NCI-H2196 (cell line): Measurements from ENCODE around the gene SERPINB7.

ENCODE experiments used
- DNase-seq: peaks from one replicate; lab custom pipeline; 2025; ENCODE audit not compliant: unreplicated experiment; lab: John Stamatoyannopoulos, UW

The SERPINB7 gene

DNA sequence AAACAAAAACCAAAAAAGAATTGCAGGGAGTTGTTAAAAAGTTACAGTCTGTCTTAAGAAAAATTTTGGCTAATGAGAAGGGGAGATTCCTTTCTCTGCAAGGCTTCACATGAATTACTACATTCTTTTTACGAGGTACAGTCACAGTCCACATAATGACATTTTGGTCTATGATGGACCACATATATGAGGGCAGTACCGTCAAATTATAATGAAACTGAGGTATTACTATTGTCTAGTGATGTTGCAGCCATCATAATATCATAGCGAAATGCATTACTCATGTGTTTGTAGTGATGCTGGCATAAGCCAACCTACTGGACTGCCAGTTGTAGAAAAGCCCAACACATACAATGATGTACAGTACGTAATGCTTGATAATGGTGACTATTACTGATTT, 12.5 kb downstream of the SERPINB7 start:
- no peak for DNase-seq

DNA sequence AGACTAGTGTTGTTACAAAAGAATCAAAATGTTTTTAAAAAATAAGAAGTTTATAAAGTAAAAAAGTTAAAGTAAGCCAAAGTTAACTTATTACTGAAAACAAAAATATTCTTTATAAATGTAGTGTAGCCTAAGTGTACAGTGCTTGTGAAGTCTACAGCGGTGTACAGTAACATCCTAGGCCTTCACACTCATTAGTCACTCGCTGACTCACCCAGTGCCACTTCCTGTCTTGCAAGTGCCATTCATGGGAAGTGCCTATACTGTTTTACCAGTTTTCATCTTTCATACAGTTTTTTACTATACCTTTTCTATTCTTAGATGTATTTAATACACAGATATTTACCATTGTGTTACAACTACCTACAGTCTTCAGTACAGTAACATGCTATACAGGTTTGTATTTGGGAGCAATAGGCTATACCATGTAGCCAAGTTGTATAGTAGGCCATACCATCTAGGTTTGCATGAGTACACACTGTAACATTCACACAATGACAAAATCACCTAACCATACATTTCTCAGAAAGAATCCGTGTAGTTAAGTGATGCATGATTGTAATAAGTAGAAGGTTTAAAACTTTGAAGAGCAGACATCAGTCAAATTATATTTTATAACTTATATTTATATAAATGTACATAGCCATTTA, 13.4 kb downstream of the SERPINB7 start:
- no peak for DNase-seq

DNA sequence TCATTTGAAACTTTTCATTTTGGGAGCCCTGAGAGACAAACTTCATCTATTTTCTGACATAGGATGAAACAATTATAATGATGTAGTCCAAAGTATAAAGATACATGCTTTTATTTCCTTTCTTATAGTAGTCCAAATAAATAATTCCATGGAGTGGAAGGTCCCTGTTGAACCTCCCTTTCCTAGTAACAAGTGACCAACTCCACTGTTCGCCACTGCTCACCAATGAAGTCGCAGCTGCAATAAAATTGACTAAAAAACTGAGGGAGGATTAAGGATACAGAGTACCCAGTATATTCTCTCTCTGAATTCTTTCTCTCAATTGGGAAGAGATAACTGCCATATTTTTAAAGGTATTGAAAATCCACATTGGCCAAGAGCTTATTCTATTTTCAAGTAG, 14.1 kb downstream of the SERPINB7 start:
- DNase-seq, result no peak

DNA sequence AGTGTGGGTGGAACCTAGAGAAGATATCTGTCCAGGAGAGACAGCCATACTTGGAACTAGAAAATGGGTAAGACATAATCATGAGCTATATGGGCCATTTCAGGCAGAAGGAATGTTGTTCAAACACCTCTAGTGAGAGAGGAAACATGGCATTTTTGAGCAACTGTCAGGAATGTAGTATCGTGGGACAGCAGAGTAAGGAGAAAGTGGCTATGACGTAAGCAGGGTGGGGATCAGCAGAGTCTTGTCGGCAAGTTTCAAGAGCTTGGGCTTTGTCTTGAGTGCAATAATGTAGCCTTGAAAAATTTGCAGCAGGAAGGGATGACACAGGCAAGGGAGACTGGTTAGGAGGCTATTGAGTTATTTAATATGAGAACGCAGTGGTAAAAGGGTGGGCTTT, 20.4 kb downstream of the SERPINB7 start:
- DNase-seq, result no peak

DNA sequence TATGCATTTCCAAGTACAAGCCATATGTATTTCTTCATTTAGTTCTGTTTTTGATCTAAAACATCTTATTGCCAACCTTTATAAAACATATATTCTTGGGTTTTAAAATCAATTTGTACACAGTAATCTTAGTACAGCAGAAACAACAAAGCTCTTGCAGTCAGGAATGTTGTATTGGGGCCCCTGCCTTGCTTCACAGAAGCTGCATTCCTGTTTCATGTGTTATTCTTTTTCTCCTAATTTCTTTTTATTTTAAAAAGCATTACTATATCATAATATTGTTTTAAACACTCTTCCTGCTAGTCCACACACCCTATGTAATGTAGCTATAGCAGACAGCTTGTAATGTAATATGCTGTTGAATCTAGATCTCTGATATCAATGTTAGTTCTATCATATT, 24.0 kb downstream of the SERPINB7 start:
- no peak for DNase-seq

DNA sequence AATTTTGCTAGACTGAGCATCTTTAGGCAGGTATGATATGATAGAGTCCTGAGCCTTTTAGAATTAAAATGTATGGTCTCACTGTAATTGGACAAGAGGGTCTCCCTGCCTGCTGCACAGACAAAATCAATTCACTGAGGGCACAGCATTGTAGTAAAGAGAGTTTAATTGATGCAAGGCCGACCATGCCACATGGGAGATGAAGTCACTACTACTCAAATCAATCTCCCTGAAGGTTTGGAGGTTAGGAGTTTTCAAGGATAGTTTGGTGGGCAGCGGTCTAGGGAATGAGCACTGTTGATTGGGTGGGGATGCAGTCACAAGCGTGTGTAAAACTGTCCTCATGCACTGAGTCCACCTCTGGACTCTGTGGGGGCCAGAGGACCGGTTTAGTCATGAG, 26.1 kb downstream of the SERPINB7 start:
- no peak for DNase-seq

DNA sequence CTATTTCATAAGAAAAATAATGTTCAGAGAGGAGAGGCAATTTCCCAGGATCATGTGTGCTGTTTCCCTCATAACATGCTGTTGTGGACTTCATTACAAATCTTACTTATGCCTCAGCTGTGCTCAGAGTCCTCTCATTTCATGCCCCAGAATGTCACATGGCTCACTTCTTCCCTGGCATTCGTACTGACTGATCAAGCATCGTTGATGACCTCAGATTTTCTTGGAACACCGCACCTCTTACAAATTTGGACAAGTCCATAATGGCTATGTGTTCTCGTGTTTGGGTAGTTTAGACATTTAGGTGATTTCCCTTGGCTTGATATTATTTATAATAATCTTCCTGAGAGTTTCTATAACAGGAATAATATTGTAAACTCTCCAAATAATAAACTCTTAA, 32.9 kb downstream of the SERPINB7 start:
- no peak for DNase-seq

DNA sequence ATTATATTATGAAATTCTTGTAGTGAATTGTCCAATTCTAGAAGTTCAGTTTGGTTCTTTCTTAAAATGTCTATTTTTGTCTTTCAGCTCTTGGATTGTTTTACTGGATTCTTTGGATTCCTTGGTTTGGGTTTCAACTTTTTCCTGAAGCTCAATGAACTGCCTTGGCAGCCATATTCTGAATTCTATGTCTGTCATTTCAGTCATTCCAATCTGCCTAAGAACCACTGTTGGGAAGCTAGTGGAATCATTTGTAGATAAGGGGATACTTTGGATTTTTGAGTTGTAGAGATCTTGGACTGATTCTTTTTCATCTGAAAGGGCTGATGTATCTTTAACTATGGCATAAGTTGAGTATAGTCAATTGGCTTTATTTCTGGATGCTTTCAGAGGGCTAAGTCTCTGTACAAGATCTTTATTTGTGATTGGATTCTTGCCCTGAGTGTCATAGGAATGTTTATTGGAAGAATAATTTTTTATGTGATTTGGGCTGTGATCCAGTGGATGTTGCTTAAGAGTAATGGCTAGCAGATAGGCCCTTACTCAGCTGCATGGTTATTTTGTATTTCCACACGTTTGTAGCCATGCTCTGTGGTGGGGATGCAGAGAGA, 42.3 kb downstream of the SERPINB7 start:
- DNase-seq, result no peak

DNA sequence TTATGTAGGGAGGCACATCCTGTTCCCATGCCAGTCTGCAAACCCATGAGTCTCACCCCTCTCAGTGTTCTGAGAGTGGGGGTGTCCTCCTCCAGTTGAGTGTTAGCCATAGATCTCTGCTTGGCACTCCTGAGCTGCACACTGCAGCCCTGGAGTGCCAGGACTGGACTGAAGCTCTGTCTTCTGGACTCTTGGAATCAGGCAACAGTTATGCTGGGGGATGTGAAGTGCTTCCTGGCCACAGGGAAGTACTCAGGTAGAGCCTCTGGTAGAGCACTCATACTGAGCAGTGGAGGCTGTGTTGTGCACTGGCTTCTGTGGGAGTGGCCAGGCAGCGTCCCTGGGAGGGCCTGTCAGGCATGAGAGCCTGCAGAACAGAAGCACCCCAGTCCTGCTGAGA, 43.0 kb downstream of the SERPINB7 start:
- no peak for DNase-seq

DNA sequence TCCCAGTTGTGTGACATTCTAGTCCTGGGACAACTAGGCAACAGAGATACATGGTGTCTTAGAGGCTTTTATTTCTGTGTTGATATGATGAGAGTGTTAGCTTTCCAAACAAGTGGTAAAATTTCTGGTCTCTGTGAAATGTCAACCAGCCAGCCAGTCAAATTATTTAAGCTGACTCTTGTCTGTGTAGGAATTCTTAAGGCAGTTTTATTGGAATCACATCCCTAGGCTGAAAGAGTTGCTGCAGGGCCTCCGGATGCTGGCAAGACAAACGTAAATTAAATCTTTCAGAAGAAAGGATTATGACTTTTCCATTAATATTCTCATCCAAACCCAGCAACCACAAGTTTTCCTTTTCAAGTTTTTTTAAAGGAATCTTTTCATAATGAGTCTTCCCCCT, 44.6 kb downstream of the SERPINB7 start:
- DNase-seq, result no peak

DNA sequence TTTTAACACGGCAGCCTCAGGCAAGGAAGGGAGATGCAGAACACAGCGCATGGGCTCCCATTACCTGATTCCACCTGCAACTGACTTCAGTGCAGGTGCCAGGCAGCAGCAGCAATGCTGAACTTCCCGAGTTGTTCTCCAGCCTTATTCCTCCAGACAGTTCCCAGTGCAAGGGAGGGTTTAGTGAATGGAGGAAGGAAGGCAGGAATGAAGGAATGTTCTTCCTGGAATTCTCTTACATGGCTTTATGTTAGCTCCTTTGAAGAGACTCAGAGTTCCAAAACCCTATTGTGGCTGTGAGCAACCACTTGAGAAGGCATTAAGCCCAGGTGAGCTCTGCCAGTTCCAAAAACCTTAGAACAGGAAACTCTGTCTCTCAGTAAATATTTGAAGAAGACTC, 45.5 kb downstream of the SERPINB7 start:
- DNase-seq, result no peak

DNA sequence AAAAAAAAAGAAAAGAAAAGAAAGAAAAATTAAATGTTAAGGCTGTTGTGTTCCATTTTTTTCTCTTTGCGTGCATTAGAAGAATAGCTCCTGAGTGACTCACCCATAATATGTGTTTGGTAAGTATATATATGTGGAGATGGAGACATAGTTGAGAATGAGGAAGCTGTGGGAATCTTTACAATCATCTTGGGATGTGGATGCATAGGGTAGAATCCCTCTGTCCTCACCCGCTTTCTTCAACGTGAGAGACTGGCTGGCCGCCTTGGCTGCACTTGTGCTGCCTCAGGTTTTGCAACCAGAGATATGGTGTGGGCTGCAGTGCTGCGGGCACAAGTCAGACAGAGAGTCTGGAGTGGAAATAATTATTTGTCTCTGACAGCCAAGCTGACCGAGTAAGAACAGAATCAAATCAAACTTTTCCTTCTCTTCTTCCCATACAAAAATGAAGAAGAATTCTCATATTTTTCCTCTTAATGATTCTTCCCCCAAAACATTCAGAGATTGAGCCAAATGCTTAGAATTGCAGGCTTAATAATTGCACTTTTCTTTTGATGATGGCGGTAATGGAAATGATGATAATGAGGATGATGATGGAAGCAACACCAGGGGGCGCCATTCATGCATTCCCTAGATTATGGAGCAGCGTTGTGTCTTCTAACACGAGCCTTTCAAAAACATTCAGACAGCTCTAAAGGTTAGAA, 48.5 kb downstream of the SERPINB7 start:
- DNase-seq, result no peak

DNA sequence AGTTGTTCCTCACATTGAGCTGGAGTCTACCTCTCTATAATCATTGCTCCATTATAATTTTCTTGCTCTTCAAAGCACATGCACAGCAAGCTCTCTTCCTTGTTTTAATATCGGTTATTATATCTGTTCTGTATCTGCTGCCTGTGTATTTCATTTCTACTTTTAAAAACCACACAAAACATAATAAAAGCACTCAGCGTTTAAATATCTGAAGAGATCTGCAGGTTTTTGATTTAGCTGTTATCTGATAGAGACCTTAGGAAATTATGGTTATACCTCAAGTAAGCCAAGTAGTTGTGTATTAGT, 49.0 kb downstream of the SERPINB7 start:
- DNase-seq, result no peak

DNA sequence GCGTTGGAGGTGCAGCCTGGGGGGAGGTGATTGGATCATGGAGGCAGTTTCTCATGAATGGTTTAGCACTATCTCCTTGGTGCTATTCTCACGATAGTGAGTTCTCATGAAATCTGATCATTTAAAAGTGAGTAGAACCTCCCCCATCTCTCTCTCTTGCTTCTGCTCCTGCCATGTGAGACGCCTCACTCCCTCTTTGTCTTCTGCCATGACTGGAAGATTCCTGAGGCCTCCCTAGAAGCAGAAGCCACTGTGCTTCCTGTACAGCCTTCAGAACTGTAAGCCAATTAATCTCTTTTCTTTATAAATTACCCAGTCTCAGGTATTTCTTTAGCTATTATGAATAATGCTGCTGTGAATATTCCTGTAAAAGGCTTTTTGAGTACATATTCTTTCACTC, 52.9 kb downstream of the SERPINB7 start:
- DNase-seq, result no peak

DNA sequence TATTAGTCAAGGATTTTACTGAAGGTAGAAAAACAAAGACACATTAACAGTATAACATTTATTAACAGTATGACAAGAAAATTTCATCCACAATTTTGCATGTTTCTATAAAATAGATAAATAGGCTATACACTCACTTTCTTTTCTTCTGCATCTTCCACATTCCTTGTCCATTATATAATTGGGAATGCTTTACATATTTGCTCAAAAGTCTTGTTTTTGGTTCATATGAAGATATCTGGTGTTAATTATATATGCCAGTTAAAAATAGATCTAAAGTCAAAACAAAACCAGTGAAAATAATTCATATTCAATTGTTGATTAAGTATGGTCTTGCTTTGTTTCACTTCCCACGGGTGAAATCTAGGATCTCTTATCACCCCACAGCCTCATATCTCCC, 53.4 kb downstream of the SERPINB7 start:
- DNase-seq, result no peak

DNA sequence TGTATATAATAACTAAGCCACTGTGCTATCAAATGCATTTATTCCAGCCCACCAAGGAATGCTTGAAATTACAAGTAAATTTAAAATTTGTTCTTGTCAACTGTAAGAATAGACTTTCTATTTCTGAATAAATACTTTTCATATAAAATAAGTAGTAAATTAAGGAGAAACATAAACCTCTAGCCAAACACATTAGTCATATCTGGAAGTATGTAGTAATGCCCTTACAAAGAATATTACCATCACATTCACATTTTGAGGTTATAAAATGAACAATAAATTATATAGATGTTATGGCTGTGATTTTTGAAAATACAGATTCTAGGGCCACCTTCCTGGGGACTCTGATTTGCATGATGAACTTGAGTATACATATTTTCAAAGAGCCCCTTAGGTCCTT, 54.7 kb downstream of the SERPINB7 start:
- DNase-seq, result no peak

DNA sequence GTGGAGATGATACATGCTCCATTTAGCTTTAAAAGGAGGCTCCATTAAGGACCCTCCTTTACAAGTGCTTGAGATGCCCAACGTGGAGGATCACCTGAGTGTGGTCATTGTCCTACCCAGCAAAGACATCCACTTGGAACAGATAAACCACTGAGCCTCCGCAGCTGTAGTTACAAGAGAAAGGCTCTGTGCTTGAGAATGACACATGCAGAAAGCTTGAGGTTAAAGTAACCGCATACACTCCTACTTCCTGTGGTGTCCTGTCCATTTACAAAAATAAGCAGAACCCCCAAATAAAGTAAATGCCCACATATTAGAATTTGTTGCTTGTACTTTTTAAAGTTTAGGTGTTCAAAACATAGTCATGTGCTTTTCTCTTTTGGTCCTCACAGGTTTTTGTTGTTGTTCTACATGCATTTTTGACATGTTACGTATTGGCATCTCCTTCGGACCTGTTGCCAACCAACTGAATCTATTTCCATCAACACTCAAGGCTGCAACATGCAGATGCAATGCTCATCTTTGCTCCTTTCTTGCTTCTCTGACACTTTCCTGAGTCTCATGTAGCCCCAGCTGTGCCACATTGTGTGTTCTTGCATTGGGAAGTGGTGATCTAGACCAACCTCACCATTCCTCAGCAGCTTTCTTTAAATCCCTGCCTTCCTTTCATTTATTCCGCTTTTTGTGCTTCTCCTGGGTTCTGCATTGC, 56.0 kb downstream of the SERPINB7 start:
- DNase-seq, result no peak

DNA sequence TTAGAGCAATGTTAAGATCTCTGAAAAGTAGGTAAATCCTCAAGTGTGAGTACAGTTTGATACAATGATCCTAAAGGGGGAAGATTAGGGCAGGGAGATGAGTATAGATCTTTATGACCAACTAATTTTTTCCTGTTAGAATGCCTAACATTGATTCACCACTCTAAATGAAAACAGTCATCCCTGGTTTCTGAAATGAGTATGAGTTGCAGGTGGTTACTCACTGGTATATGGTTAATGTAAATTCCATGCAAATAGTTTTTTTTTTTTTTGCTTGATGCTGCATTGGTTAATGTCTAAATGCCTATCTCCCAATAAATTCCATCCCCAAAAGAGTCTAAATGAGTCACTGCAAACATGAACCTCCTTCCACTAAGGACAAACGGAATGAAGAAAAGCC, 57.3 kb downstream of the SERPINB7 start:
- no peak for DNase-seq

DNA sequence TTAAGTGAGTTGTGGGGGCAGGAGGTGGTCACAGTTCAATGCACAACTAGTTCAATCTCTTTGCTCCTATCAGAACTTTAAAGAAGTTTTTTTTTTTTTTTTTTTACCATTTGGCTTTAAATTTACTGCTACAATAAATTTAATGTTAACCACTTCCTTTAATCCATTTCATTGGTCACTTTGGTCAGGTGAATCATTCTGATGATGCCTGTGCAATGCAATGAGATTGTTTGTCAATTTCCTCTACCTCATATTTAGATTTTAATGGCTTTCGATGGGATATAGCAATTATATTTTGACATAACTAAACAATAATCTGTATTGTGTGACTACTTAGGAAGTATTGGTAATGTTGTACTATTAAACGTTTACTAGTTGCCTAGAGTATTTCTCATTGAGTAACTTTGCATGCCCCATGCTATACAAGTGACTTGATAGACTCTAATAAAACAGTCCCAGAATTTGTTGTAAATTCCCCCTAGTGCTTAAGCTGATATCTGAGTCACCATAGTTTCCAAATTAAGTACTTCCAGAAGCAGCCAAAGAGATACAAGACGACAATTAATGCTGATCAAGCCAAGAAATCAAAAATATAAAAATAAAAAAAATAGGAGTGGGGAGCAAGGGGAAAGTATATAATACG, 59.4 kb downstream of the SERPINB7 start:
- DNase-seq, result no peak

DNA sequence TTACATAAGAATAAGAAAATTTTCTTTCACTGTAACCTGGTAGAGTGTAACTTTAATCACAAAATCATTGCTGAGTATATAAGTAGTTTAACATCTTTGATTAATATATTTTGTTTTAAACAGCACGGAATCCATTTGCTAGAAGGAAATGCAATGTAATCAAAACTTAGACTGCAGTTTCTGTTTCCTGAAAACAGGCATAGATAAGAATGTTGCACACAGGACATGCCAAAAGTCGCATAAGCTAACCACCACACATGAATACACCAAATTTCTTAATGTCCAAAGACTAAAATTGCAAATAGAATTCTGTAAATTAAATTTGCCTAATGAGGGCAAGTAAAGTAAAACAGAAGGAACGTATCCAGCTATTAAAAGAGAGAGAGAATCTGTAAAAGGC, 61.2 kb downstream of the SERPINB7 start:
- no peak for DNase-seq

DNA sequence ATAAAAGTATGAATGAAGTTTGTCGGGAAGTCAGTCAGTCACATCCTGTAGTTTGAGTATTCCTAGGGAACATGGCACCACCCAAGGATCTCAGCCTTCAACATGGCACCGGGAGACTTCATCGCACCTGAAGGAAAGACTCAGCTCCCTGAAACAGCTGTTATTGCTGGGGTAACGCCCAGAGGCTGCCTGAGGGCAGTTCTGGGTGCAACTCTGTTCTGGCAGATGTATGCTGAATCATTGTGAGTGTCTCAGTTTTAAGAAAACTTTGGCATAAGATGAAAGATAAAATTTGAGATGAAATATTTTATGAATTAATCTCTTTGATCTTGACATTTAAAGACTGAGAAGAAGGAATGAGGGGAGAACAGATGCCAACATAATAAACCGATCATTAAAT, 62.4 kb downstream of the SERPINB7 start:
- DNase-seq, result no peak

DNA sequence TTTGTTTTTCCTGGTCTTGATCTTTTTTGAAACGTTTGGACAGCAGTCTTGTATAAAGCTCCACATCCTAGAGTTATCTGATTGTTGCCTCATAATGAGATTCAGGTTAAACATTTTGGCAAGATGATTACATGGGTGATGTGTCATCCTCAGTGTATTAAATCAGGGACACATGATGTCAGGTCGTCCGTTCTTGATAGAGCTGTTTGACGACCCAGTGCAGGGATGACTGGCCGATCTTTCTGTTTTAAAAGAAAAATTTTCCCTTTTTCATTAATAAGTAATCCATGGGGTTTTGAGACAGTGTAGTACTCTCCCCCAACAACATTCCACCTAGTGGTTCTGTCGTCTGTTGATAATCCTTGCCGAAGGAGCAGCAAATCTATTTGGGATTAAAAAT, 67.8 kb downstream of the SERPINB7 start:
- no peak for DNase-seq
